C4-2B (cell line): Measurements from ENCODE around the gene CDH15.
"Not testable (repeated sequence)": the region's sequence is repeated elsewhere in the genome, so short reads cannot be mapped to it uniquely, and the experiment has no call there.

ENCODE experiments used
- H3K27ac ChIP-seq: fragments of 450-650 bp; 2 replicates; pipeline ENCODE4 v1.5.1; 2017
- ZFX ChIP-seq: fragments of 450-650 bp; IDR thresholded peaks from 2 replicates; pipeline ENCODE4 v1.6.1; 2017
- TF ChIP-seq, protein P1 (sequence below): fragments of 450-650 bp; conservative IDR thresholded peaks from 2 replicates; pipeline ENCODE4 v1.5.1; 2017; ENCODE audit warnings: mild to moderate bottlenecking

The CDH15 gene

GRCh38 chr16:89241187-89242007, 69.8 kb downstream of the CDH15 start:
- TF ChIP-seq, protein P1, sequence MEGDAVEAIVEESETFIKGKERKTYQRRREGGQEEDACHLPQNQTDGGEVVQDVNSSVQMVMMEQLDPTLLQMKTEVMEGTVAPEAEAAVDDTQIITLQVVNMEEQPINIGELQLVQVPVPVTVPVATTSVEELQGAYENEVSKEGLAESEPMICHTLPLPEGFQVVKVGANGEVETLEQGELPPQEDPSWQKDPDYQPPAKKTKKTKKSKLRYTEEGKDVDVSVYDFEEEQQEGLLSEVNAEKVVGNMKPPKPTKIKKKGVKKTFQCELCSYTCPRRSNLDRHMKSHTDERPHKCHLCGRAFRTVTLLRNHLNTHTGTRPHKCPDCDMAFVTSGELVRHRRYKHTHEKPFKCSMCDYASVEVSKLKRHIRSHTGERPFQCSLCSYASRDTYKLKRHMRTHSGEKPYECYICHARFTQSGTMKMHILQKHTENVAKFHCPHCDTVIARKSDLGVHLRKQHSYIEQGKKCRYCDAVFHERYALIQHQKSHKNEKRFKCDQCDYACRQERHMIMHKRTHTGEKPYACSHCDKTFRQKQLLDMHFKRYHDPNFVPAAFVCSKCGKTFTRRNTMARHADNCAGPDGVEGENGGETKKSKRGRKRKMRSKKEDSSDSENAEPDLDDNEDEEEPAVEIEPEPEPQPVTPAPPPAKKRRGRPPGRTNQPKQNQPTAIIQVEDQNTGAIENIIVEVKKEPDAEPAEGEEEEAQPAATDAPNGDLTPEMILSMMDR = no peak
- TF ChIP-seq ZFX = no peak
- H3K27ac ChIP-seq = peak overlapping the region; percentile 87

DNA sequence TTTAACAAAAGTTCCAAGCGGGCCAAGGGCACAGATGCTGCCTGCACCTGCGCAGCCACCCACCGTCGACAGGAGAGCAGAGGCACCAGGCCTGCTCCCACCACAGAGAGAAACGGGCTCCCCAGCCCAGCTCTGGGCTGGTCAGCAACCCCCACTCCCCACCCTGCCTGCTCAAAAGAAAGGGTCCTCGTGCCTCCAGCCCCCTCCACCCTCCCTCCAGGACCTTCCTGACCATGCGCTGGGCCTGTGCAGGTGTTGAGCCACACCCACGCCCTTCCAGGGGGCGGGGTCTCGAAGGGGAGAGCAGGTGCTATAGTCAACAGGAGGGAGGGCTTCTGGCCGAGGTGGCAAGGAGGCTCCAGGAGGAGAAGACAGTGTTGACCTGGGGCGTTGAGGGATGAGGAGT, 71.2 kb downstream of the CDH15 start:
- H3K27ac ChIP-seq = no peak overlapping the region
- TF ChIP-seq, protein P1 = no peak
- TF ChIP-seq ZFX = no peak

DNA sequence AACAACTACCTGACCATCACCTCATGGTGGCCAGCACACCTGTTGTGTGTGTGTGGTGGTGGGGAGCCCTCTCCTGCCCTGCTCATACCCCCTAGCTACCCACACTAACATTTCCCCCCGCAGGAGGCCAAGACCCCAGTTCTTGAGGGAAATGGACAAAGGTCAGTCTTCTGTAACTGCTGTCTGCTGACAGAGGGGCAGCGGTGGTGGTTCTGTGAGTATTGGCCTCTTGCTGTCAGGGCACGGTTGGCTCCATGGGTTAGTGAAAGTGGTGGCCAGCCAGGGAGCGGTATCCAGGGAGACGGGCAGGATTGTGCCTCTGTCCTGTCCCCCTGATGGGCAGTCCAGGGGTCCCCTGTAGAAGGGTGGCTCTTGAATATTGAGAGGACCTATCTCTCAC, 72.1 kb downstream of the CDH15 start:
- no peak for TF ChIP-seq ZFX
- TF ChIP-seq, protein P1 = no peak
- H3K27ac ChIP-seq = no peak overlapping the region

GRCh38 chr16:89244264-89244663, 72.7 kb downstream of the CDH15 start:
- not testable (repeated sequence) for H3K27ac ChIP-seq

DNA sequence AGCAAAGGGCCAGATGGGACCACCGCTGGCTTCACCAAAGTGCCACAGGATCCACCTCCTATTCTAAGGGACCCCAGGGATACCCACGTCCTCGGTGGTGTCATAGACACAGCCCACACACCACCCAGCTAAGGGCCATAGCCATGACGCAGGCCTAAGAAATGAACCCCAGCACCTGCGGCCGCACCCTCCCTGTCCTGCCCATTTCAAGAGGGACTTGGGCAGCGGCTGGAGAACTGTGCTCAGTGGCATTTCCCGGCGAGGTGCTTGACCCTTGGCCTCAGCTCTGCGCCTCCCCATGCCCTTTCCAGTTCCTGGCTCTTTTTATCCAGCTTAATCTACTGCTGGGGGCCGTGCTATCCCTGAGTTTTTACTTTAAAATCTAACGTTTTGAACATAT, 73.2 kb downstream of the CDH15 start:
- TF ChIP-seq, protein P1 = no peak
- TF ChIP-seq ZFX = no peak
- no peak overlapping the region for H3K27ac ChIP-seq
